ENCODE measurements around the gene TUBB.
"Not testable (repeated sequence)": the region's sequence is repeated elsewhere in the genome, so short reads cannot be mapped to it uniquely, and the experiment has no call there.

The TUBB gene

DNA sequence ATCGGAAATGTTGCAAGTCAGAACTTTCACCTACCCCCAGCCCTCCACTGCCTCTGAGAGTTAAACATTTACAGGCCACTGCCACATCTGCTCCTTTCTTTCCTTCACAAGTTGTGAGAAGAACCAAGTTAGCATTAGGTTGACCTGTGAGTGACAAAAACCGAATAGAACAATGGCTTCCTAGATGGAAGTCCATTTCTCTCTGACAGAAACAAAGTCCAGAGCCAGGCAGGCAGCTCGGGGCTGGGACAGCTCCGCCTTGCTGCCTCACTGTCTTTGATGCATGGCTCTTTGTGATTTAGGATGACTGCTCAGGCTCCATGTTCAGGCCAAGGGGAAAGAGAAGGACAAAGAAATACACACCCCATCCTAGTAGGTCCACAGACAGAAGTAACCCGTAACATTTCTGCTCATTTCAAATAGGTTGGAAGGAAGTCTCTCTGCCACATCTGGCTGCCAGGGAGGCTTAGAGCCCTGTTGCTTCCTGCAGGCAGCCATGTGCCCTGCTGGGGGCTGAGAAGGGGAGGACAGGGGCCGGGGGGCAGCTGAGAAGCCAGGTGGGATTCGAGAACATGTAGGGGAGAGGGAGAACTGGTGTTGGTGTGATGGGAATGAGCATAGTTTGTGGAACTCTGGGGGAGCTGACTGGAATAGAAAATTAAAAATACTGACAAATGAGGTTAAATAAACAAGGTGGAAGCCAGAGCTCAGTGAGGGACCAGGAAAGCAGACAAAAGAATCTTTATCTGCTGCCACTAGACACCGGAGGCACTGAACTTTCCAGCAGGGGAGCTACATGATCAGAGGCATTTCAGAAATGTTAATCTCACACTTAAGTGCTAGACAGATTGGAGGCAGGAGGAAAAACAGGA lies 43.7 kb downstream of the TUBB start:
- peak; percentile 98 for FAIRE-seq

DNA sequence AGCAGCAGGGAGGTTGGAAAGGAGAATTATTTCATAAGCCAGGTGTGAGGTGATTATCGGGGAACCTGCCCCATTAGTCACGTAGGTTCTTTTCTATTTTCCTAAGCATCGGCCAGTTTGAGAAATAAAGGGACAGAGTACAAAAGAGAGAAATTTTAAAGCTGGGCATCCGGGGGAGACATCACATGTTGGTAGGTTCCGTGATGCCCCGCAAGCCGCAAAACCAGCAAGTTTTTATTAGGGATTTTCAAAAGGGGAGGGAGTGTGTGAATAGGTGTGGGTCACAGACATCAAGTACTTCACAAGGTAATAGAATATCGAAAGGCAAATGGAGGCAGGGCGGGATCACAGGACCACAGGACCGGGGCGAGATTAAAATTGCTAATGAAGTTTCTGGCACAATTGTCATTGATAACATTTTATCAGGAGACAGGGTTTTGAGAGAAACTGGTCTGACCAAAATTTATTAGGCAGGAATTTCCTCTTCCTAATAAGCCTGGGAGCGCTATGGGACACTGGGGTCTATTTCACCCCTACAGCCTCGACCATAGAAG lies 44.4 kb downstream of the TUBB start:
- FAIRE-seq = not testable (repeated sequence)

DNA sequence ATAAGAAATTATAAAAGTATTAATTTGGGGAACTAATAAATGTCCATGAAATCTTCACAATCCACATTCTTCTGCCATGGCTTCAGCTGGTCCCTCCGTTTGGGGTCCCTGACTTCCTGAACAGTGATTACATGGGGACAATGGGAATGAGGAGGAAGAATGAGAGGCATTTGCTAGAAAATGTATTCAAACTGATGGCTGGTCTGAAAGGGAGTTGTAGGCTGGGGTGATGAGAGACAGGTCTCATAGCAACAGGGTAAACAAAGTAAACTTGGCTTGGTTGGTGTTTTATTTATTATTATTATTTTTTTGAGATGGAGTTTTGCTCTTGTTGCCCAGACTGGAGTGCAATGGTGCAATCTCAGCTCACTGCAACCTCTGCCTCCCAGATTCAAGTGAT lies 45.3 kb downstream of the TUBB start:
- peak; percentile 17 for FAIRE-seq

DNA sequence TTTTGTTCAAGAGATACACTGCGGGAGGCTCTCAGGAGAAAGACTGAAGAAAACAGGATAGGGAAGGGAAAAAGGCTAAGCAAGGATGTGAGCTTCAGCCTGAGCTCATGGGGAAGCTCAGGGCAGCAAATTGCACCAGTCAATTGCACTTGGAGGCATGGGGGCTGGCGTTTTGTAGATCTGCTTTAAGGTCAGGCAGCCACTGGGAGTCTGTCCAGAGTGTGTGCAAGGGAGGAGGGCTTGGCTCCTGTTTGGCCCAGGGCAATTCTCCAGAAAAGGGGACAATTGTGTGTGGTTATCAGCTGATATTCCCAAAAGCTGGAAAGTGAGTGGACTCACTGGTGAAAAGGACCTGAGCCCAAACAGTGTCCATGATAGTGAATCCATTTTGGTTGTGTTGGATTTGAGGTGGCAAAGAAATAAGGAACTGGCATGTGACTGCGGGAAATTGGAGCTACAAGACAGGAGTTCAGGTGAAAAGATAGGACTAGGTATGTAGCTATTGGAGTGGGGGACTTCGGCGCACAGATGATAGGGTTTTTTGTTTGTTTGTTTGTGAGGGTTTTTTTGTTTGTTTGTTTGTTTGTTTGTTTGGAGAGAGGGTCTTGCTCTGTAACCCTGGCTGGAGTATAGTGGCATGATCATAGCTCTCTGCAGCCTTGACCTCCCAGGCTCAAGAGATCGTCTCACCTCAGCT lies 46.5 kb downstream of the TUBB start:
- no peak for FAIRE-seq

DNA sequence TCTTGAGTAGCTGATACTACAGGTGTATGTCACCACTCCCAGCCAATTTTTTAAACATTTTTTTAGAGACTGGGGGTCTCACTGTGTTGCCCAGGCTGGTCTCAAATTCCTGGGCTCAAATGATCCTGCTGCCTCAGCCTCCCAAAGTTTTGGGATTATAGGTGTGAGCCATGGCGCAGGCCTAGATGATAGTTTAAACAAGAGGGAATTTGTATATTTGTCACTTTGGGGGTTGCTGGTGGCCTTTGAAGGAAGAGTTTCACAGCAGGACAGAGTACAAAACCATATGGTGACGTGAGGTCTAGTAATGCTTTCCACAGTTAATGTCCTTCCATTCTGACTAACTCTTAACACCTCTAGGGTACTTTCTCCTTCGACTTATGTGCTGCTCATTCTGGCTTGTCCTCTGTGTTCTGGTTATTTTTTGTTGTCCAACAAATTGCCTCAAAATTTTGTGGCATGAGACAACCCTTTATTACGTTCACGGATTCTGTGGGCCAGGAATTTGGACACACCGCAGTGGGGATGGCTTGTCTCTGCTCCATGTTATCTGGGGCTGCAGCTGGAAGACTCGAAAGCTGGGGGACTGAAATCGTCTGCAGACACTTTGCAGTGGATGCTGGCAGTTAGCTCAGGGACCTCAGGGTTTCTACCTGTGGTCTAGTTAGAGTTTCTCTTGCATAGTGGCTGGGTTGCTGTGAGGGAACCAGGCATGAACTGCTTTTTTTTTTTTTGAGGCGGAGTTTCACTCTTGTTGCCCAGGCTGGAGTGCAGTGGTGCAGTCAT lies 47.2 kb downstream of the TUBB start:
- FAIRE-seq = no peak

DNA sequence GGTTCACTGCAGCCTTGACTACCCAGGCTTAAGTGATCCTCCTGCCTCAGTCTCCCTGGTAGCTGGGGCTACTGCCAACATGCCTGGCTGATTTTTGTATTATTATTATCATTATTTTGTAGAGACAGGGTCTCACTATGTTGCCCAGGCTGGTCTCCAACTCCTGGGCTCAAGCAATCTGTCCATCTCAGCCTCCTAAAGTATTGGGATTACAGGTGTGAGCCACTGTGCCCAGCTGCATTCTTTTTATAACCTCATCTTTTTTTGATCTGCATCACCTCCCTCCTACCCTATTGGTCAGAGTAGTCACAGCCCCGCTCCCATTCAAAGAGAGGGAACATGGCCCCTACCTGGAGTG lies 47.8 kb downstream of the TUBB start:
- no peak for FAIRE-seq

DNA sequence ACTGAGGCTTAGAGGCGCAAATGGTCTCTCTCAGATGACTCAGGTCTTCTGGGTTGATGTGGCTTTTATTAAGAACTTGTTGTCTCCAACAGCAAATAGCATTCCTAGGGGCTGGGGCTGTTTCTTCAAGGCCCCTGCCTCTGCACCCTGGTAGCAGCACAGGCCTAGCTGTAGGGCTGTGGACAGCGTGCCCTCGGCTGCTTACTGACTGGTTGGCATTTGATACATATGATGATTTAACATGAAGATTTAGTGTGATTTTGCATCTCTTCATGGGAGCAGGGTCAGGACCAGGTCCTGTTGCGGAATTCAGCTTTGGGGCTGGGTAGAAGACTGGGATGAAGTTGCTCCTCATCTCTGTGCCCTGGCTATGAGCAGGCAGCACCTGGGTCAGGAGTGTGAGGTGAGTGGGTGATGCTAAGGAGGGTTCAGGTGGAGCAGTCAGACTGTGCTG lies 48.5 kb downstream of the TUBB start:
- no peak for FAIRE-seq

DNA sequence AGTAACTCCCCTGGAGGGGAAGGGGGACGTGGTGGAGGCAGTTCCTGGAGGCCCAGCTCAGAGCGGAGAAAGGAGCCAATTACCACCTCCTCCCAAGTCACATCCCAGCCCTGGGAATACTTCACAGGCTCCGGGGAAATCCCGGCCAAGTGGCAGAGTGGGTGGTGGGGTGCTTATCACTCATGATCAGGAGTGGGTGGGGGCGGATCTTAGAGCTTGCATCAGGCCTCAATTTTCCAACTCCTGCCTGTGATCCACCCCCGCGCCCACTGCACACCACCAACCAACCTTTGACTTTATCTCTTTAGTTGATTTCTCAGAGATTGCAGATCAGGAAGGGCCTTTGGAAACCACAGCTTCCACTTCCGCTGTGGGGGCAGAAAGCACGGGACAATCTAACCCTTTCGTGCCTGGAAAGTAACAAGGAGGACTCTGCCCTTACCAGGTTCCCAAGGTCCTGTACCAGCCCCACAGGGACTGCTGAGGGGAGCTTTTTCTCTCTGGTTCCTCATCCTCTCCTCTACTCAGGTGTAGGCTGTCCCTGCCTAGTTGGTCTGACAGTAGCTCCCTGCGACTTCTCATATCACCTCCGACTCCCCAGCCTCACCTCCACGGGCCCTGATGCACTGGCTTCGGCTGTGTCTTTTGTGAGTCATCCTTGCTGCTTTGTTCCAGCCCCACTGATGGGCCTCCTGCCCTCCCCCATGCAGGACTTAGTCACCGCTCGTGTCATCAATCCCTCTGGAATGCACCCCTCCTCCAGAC lies 49.1 kb downstream of the TUBB start:
- FAIRE-seq = no peak

DNA sequence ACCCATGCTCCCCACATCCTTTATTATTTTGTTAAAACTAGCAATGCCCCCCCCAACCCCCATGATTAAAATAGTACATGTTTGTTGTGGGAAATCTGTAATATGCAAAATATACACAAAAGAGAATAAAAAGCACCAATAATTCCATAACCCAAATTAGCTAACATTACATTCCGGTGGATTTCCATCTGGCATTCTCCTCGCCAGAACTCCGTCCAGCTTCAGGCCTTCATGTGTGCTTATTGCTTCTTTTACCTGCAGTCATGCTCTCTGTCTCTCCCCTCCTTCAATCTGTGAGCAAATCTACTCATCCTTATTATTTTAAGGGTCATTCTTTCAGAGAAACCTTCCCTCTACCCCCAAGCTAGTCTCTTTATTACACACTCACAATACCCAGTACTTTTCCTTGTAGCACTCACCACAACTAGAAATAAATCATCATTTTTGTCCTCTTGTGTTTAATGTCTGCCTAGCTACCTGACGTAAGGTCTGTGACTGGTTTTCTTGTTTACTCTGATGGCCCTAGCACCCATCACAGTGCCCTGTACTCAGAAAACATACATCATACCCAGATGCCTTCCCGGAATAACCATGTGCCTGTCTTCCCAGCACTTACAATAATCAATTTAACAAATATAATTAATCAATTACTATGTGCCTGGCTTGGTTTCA lies 49.8 kb downstream of the TUBB start:
- FAIRE-seq = no peak

DNA sequence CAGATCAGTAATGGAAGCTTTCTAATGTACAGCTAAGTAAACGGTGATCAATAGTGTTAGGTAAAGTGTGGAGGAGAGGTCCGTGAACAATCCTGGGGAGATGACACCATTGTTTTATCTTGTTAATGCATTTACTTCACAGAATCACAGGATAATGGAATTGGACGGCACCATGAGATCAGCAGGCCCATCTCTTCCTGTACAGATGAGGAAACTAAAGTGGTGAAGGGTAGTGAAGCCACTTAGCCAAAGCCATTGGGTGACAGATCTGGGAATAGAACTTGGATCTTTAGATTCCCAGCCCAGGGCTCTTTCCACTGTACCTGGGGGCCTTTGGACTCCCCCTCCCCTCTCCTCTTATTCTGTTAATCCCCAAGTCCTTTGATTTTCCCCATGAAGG lies 50.4 kb downstream of the TUBB start:
- FAIRE-seq = no peak

DNA sequence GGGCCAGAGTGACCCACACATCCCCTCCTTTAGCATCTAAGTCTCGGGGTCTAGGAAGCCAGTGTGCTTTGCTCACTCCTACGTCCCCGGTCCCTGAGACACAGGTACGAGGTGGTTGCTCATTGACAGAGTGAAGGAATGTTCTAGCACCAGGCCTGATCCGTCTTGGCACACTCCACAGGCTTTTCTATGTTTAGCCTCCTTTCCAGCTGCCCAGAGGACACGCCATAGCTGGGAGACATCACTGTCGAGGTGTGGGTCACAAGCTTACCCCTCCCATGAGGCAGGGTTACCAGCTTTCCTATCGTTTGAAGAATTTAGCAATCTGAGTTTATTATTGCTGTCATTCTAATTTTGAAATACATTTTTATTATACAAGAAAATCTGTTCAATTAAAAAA lies 54.5 kb downstream of the TUBB start:
- FAIRE-seq = no peak
